Measurements from ENCODE around the gene KRTAP20-1.

KRTAP20-1 gene

GRCh38 chr21:30620080-30620479 is 3.9 kb downstream of the KRTAP20-1 start:
- no peak for TF ChIP-seq EZH2 (IDR thresholded peaks at IDR 0.05; ENCODE audit: borderline replicate concordance, low read depth, low read length, severe bottlenecking)
- no peak for TF ChIP-seq CTCF (IDR thresholded peaks at IDR 0.05; ENCODE audit: borderline replicate concordance, extremely low read depth, low read length, poor library complexity, severe bottlenecking)
- ATAC-seq (ENCODE audit: insufficient read depth, low read depth), result no peak
- no peak overlapping the region for H3K9ac ChIP-seq (ENCODE audit: low read depth, low read length)
- no peak overlapping the region for H3K27ac ChIP-seq (ENCODE audit: low read length)
- H3K27me3 ChIP-seq (ENCODE audit: insufficient read depth, low read length, poor library complexity), result no peaks in the 10 kb centered on the region
- H3K36me3 ChIP-seq (ENCODE audit: insufficient read depth, low read length), result no peaks in the 10 kb centered on the region
- H3K4me2 ChIP-seq (ENCODE audit: insufficient read depth, low read length), result no peak overlapping the region
- no peak overlapping the region for H3K4me3 ChIP-seq (ENCODE audit: low read depth in 1 of 2, low read length in 2 of 2)
- no peaks in the 10 kb centered on the region for H4K20me1 ChIP-seq (ENCODE audit: insufficient read depth, low read length)
- no peaks in the 10 kb centered on the region for H3K4me1 ChIP-seq (ENCODE audit: insufficient read depth, low read length)
- no peak overlapping the region for H2AFZ ChIP-seq (ENCODE audit: low read depth, low read length)
- no peak for DNase-seq
- no peaks in the 10 kb centered on the region for H3K79me2 ChIP-seq (ENCODE audit: insufficient read depth, low read length)
- no peaks in the 10 kb centered on the region for H3K9me3 ChIP-seq (ENCODE audit: insufficient read depth, low read length, severe bottlenecking)

DNA sequence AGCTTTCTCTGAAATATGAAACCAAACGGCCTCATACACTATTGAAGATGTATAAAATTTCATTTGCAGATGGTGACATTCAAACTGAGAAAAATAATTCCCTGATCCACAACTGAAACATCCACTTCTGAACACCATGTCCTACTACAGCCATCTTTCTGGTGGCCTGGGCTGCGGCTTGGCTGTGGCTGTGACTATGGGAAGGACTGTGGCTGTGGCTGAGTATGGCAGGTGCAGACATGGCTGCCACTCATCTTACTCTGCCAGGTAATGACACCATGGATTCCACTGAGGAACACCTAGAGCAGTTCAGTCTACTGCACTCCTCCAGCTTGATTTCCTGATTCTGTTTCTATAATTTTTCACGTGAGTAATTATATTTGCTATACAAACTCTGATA is 4.3 kb downstream of the KRTAP20-1 start, which contains the start of gene KRTAP20-4:
KRTAP20-4 (plus strand) TSS at position 106 of the 400 bp plus-strand sequence.
- DNase-seq (no peak), ATAC-seq (ENCODE audit: insufficient read depth, low read depth) (no peak)
- TF ChIP-seq CTCF (IDR thresholded peaks at IDR 0.05; ENCODE audit: borderline replicate concordance, extremely low read depth, low read length, poor library complexity, severe bottlenecking) (no peak), EZH2 (IDR thresholded peaks at IDR 0.05; ENCODE audit: borderline replicate concordance, low read depth, low read length, severe bottlenecking) (no peak)
- H3K9me3 ChIP-seq (ENCODE audit: insufficient read depth, low read length, severe bottlenecking), result no peaks in the 10 kb centered on the region
- no peak within 1 kb of the TSS for H3K4me3 ChIP-seq (ENCODE audit: low read depth in 1 of 2, low read length in 2 of 2)
- H4K20me1 ChIP-seq (ENCODE audit: insufficient read depth, low read length), result no peaks in the 10 kb centered on the region
- H2AFZ ChIP-seq (ENCODE audit: low read depth, low read length), result no peak within 1 kb of the TSS
- no peak within 1 kb of the TSS for H3K9ac ChIP-seq (ENCODE audit: low read depth, low read length)
- H3K79me2 ChIP-seq (ENCODE audit: insufficient read depth, low read length), result no peaks in the 10 kb centered on the region
- H3K36me3 ChIP-seq (ENCODE audit: insufficient read depth, low read length), result no peaks in the 10 kb centered on the region
- no peaks in the 10 kb centered on the region for H3K27me3 ChIP-seq (ENCODE audit: insufficient read depth, low read length, poor library complexity)
- H3K4me1 ChIP-seq (ENCODE audit: insufficient read depth, low read length), result no peaks in the 10 kb centered on the region
- H3K27ac ChIP-seq (ENCODE audit: low read length), result no peak within 1 kb of the TSS
- no peak within 1 kb of the TSS for H3K4me2 ChIP-seq (ENCODE audit: insufficient read depth, low read length)

- no peak overlapping the region for H3K27ac ChIP-seq (ENCODE audit: low read length)
- H3K4me3 ChIP-seq (ENCODE audit: low read depth in 1 of 2, low read length in 2 of 2), result no peak overlapping the region
- H3K9me3 ChIP-seq (ENCODE audit: insufficient read depth, low read length, severe bottlenecking), result no peaks in the 10 kb centered on the region
- no peak overlapping the region for H2AFZ ChIP-seq (ENCODE audit: low read depth, low read length)
- H4K20me1 ChIP-seq (ENCODE audit: insufficient read depth, low read length), result no peaks in the 10 kb centered on the region
- H3K4me1 ChIP-seq (ENCODE audit: insufficient read depth, low read length), result no peaks in the 10 kb centered on the region
- no peak overlapping the region for H3K9ac ChIP-seq (ENCODE audit: low read depth, low read length)
- no peak overlapping the region for H3K4me2 ChIP-seq (ENCODE audit: insufficient read depth, low read length)
- TF ChIP-seq CTCF (IDR thresholded peaks at IDR 0.05; ENCODE audit: borderline replicate concordance, extremely low read depth, low read length, poor library complexity, severe bottlenecking) (no peak), EZH2 (IDR thresholded peaks at IDR 0.05; ENCODE audit: borderline replicate concordance, low read depth, low read length, severe bottlenecking) (no peak)
- H3K79me2 ChIP-seq (ENCODE audit: insufficient read depth, low read length), result no peaks in the 10 kb centered on the region
- ATAC-seq (ENCODE audit: insufficient read depth, low read depth), result no peak
- no peak for DNase-seq
- H3K27me3 ChIP-seq (ENCODE audit: insufficient read depth, low read length, poor library complexity), result no peaks in the 10 kb centered on the region
- H3K36me3 ChIP-seq (ENCODE audit: insufficient read depth, low read length), result no peaks in the 10 kb centered on the region
Observed at GRCh38 chr21:30623362-30623761, 7.1 kb downstream of the KRTAP20-1 start.

Data from DND-41 (cell line).